AG04449 (cell line): Measurements from ENCODE around the gene CLMP.
A peak's percentile ranks its signal among the peaks of the same experiment; 100 is the strongest.

Source experiments
- CTCF ChIA-PET: fragments of 350-600 bp; formaldehyde crosslinking; extraction: SDS; loops from one replicate; lab custom pipeline; 2021; ENCODE audit warnings: antibody characterized with exemption; lab: Yijun Ruan, JAX
- POLR2A ChIA-PET: fragments of 400-600, 350-600 bp; formaldehyde crosslinking; extraction: SDS; loops from one replicate; lab custom pipeline; 2020; ENCODE audit warnings: antibody characterized with exemption, inconsistent platforms; lab: Yijun Ruan, JAX
- DNase-seq: peaks from one replicate; pipeline ENCODE4 v3.0.0-alpha.2; 2010; ENCODE audit warnings: low read depth, low spot score
- H3K4me3 ChIP-seq: 2 replicates; pipeline ENCODE4 v1.5.1; 2011; ENCODE audit warnings: low read depth, mild to moderate bottlenecking, control low read depth, low read length
- TF ChIP-seq, protein P1 (sequence below): IDR thresholded peaks from one replicate; pipeline ENCODE4 v1.5.1; 2011; ENCODE audit warnings: mild to moderate bottlenecking, moderate library complexity, low read length, control low read depth, inconsistent platforms; ENCODE audit not compliant: insufficient read depth; ENCODE audit errors: missing control alignments

The CLMP gene

DNA sequence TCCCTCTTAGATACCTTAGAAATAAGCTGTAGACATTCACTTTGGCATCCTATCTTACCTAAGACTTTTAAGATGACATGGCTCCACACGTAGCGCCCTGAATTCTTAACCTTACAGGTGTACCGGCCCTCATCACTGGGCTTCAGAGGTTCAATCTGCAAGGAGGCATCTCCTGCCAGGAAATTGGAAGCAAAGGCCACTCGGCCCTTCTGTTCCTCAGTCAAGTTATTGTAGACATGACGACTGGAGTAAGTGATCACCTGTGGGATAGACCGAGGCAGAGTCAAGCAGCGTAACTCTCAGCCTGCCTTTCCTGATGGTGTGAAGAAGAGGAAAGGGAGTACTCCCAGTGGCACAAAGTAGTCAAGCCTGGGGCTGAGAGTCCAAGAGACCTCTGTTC lies 110.6 kb downstream of the CLMP start:
- CTCF ChIA-PET, result interaction anchor here (0.6 to 2.5 kb wide), 7 partner anchors 10 to 394 kb away, joined by 3 to 14 read pairs (median 3); no protein-coding TSS in a partner anchor
- no peak for DNase-seq
- POLR2A ChIA-PET, result no interaction called here
- TF ChIP-seq, protein P1, sequence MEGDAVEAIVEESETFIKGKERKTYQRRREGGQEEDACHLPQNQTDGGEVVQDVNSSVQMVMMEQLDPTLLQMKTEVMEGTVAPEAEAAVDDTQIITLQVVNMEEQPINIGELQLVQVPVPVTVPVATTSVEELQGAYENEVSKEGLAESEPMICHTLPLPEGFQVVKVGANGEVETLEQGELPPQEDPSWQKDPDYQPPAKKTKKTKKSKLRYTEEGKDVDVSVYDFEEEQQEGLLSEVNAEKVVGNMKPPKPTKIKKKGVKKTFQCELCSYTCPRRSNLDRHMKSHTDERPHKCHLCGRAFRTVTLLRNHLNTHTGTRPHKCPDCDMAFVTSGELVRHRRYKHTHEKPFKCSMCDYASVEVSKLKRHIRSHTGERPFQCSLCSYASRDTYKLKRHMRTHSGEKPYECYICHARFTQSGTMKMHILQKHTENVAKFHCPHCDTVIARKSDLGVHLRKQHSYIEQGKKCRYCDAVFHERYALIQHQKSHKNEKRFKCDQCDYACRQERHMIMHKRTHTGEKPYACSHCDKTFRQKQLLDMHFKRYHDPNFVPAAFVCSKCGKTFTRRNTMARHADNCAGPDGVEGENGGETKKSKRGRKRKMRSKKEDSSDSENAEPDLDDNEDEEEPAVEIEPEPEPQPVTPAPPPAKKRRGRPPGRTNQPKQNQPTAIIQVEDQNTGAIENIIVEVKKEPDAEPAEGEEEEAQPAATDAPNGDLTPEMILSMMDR, result no peak
- no peak overlapping the region for H3K4me3 ChIP-seq

DNA sequence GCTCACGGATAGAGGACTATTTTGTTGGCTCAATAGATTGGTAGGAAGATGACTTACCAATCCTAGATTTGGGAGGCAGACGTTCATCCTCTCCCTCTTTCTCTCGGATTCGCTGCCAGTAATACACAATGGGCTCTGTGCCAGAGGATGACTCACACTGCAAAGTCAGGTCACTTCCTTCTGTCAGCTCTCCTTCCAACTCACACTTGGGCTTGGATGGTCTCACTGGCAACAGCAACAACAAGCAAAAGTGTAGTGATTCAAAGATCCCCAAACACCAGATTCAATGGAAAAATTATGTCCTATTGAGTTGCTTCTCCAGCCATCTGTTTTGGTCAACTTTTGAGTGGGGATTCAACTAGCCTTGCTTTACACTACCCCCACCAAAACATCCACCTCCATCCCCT lies 111.4 kb downstream of the CLMP start:
- TF ChIP-seq, protein P1, result no peak
- CTCF ChIA-PET, result interaction anchor here (0.8 to 2.5 kb wide), 5 partner anchors 20 to 217 kb away, joined by 3 to 14 read pairs (median 5); no protein-coding TSS in a partner anchor
- H3K4me3 ChIP-seq, result no peak overlapping the region
- POLR2A ChIA-PET, result no interaction called here
- peak; percentile 82 for DNase-seq

DNA sequence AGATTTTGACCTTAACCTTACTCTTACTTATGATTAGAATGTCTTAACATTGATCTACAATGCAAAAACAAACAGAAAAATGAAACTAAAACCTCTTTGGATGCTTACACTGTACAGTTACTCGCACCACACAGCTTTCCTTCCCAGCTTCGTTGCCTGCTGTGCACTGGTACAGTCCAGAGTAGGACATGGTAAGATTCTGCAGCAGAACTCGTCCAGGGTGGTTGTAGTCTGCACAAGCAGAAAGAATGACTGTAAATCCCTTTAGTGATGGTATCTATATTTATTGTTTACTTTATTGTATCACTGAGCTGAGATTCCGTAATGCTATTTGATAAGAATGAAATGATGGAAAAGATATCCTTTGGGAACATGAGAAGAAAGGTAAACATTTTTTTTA lies 112.1 kb downstream of the CLMP start:
- ChIA-PET CTCF (interaction anchor here (0.8 to 2.5 kb wide), 5 partner anchors 20 to 218 kb away, joined by 3 to 14 read pairs (median 5); no protein-coding TSS in a partner anchor), POLR2A (no interaction called here)
- H3K4me3 ChIP-seq, result no peak overlapping the region
- TF ChIP-seq, protein P1, result no peak
- DNase-seq, result no peak

DNA sequence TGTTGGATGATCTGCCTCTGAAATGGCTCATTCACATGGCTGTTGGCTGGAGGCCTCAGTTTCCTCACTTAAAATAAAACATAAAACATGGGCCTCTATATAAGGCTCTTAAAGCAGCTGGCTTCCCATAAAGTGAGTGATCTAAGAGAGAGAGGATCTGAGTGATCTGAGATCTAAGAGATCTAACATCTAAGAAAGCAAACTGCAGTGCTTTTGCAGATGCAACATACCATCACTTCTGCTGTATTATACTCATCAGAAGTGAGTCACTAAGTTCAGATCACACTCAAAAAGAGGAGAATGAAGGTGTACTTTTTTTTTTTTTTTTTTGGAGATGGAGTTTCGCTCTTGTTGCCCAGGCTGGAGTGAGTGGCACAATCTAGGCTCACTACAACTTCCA lies 115.0 kb downstream of the CLMP start:
- ChIA-PET CTCF (interaction anchor here (0.8 to 2.0 kb wide), 5 partner anchors 13 to 170 kb away, joined by 3 to 11 read pairs (median 5); no protein-coding TSS in a partner anchor), POLR2A (no interaction called here)
- H3K4me3 ChIP-seq, result no peak overlapping the region
- DNase-seq, result no peak
- TF ChIP-seq, protein P1, result no peak

DNA sequence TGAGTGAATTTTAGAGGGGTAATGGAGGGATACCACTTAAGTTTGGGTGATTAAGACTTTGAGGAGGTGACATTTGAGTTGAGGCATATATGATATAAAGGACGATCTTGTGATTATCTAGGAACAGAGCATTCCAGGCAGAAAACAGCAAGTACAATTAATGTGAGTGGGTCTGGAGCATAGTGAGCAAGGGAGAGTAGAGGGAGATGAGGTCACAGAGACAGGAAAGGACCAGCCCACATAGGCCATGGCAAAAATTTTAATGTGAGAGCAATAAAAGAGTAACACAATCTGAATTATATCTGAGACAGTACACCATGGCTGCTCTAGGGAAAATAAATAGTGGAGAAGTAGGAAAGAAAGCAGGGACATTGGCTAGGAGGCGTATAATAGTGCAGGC lies 118.6 kb downstream of the CLMP start:
- TF ChIP-seq, protein P1, result no peak
- no peak for DNase-seq
- H3K4me3 ChIP-seq, result no peak overlapping the region
- ChIA-PET CTCF (interaction anchor here (0.8 kb wide), 1 partner anchor 185 kb away, joined by 4 read pairs; no protein-coding TSS in a partner anchor), POLR2A (no interaction called here)

DNA sequence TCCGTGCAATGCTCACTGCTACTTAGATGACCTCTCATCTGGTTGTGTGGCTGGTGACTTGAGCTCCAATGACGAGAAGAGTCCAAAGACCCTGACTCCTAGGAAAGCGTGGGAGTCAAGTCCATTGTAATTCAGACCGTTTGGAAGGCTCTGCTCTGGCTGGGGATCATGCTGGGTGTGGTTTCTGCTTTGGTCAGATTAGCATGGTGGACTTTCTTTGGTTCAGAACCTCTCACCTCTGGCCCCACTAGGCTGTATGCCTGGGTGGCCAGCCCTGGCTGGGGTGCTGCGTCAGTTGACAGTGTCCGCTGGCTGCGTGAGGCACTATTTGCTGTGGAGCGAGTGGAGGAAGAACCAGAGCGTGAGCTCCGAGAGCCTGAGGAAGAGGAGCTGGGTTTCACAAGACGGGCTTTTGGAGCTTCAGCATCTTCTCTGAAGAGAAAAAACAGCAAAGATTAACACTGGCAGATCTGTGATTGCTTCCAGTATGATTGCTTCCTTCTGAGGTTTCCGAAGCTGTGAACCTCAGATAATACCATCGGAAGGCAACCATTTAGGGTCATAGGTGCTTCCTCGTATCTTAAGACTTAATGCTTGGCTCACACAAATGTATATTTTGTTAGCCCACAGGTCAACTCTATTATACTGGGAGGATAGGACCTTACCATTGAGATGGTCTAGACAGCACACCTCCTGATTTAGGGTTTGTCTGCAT lies 121.5 kb downstream of the CLMP start:
- DNase-seq, result no peak
- ChIA-PET CTCF (no interaction called here), POLR2A (interaction anchor here (0.6 kb wide), 1 partner anchor 135 kb away, joined by 3 read pairs; no protein-coding TSS in a partner anchor)
- TF ChIP-seq, protein P1, result no peak
- H3K4me3 ChIP-seq, result no peak overlapping the region
